Measurements from ENCODE around the gene FAM241A. TPM values are rescaled to one million over a fixed set of nuclear protein-coding genes. Genes with fewer than 3 reads are reported as not detected.

The FAM241A gene
- 0.38 and 0.81 TPM in 2 replicates for total RNA-seq

DNA sequence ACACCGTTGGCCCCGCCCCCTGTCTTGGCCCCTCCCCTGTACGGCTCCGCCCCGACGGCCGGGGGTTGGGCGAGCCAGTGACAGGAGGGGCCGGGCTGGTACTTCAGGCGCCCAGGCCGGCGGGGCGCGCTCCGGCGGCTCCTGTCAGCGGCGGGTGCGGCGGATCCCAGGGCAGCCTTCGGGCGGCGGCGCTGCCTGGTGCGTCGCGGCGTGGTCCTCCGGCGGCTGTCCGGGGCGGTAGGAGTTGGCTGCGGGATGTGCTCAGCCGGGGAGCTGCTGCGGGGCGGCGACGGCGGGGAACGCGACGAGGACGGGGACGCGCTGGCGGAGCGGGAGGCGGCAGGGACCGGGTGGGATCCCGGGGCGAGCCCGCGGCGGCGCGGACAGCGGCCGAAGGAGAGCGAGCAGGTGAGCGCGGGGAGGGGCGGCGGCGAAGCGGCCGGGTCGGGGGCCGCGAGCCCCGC lies at the start of gene FAM241A:
FAM241A (plus strand) TSS at position 129 of the 464 bp plus-strand sequence; CDS start at position 256, 127 bp downstream.

DNA sequence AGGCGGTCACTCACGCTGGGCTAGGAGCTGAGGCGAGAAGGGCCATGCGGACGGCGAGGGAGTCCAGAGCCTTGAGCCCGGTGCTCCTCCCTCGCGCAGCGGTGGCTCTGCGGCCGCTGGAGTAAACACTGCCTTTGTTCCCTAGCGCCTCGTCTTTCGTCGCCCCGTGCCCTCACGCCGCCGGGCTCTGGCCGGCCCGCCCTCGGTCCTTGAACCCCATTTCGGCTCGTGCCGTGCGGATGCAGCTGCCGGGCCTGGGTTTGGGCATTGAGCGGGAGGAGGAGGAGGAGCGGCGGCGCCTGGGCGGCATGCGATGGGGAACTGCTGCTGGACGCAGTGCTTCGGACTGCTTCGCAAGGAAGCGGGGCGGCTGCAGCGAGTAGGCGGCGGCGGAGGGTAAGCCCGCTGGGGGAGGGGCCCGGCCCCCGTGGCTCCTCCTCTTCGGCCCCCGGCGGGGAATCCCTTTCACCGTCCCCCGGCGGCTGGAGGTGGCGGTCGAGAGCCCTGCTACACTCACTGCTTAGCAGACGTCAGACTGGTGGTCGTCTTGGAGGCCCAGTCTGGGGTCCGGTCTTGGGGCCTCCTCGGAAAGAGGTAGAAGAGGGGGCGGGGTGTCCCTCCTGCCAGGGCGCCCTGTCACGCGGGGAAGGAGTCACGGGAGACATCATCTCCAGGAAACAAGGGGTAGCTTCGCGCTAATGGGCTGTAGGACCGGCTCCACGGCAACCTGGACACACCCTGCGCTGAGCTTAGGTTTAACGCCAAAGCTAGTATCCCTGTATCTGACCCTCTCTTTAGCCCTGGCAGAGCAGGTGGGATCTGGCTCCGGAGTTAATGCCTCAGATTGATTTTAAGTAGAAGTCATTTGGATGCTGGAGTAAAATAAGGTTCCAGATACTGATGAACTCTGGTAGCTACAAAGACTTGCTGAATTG lies 86.8 kb downstream of the FAM241A start, which contains the start of gene AP1AR:
AP1AR (plus strand) TSS at position 9 of the 935 bp plus-strand sequence; CDS start at position 314, 305 bp downstream.

Other genes with a start within 250 kb of the FAM241A start
- 8.4 and 10.4 TPM in 2 replicates for gene AP1AR, start 86.3 kb downstream of the FAM241A start, total RNA-seq
- gene TIFA, start 140.4 kb downstream of the FAM241A start, total RNA-seq = 2.4 and 3.9 TPM in 2 replicates
- gene ALPK1, start 151.9 kb downstream of the FAM241A start, total RNA-seq = 3.7 and 10.5 TPM in 2 replicates

Data from mesangial cell (primary cell).